Kidney tubule cell (primary cell): Measurements from ENCODE around the gene TUT4.
A peak's percentile ranks its signal among the peaks of the same experiment; 100 is the strongest.
"Not testable (repeated sequence)": the region's sequence is repeated elsewhere in the genome, so short reads cannot be mapped to it uniquely, and the experiment has no call there.

Experiments
- DNase-seq: peaks from one replicate; pipeline ENCODE4 v3.0.0-alpha.2; 2018; ENCODE audit warnings: low spot score

The TUT4 gene

GRCh38 chr1:52552505-52553361 is at the start of gene TUT4:
TUT4 (minus strand) TSS chr1:52553092; CDS start chr1:52526280, 26,812 bp downstream.
- peak; percentile 78 for DNase-seq

- DNase-seq, result peak; percentile 52
These were observed 49.3 kb upstream of the TUT4 start, which contains the start of gene GPX7 for GRCh38 chr1:52601991-52602855. GPX7 (plus strand) TSS chr1:52602371; CDS start chr1:52602410, 39 bp downstream.

GRCh38 chr1:52601519-52601918 is 48.6 kb upstream of the TUT4 start:
- no peak for DNase-seq

GRCh38 chr1:52600533-52601179 is 47.8 kb upstream of the TUT4 start:
- no peak for DNase-seq

- peak; percentile 73 for DNase-seq
These were observed 46.3 kb upstream of the TUT4 start for GRCh38 chr1:52599236-52599635.

GRCh38 chr1:52598729-52599128 is 45.8 kb upstream of the TUT4 start:
- DNase-seq, result no peak

- no peak for DNase-seq
These were observed 45.0 kb upstream of the TUT4 start for GRCh38 chr1:52597912-52598311.

GRCh38 chr1:52595061-52595460 is 42.2 kb upstream of the TUT4 start:
- no peak for DNase-seq

- no peak for DNase-seq
These were observed 40.6 kb upstream of the TUT4 start for GRCh38 chr1:52593495-52593894.

GRCh38 chr1:52592637-52593323 is 39.9 kb upstream of the TUT4 start:
- DNase-seq, result no peak

GRCh38 chr1:52590266-52590665 is 37.4 kb upstream of the TUT4 start:
- DNase-seq, result no peak

GRCh38 chr1:52588535-52588934 is 35.6 kb upstream of the TUT4 start:
- DNase-seq, result no peak

- DNase-seq, result no peak
These were observed 35.1 kb upstream of the TUT4 start for GRCh38 chr1:52588027-52588426.

GRCh38 chr1:52585474-52585873 is 32.6 kb upstream of the TUT4 start:
- no peak for DNase-seq

GRCh38 chr1:52582116-52582696 is 29.3 kb upstream of the TUT4 start:
- DNase-seq, result no peak

- no peak for DNase-seq
These were observed 27.4 kb upstream of the TUT4 start for GRCh38 chr1:52580283-52580682.

GRCh38 chr1:52579415-52579814 is 26.5 kb upstream of the TUT4 start:
- DNase-seq, result no peak

GRCh38 chr1:52578066-52578465 is 25.2 kb upstream of the TUT4 start:
- not testable (repeated sequence) for DNase-seq

GRCh38 chr1:52576074-52576473 is 23.2 kb upstream of the TUT4 start:
- no peak for DNase-seq

GRCh38 chr1:52574594-52574993 is 21.7 kb upstream of the TUT4 start:
- peak; percentile 36 for DNase-seq

GRCh38 chr1:52572387-52572786 is 19.5 kb upstream of the TUT4 start:
- no peak for DNase-seq
